CD8-positive, alpha-beta memory T cell (primary cell): ENCODE results near the gene TLCD3B. TPM values are rescaled to one million over a fixed set of nuclear protein-coding genes. Genes with fewer than 3 reads are reported as not detected.

Experiments
- CTCF ChIA-PET: fragments of 350-600 bp; sonication (Branson Sonifier 250); formaldehyde crosslinking; loops from one replicate; lab custom pipeline; 2021; ENCODE audit warnings: antibody characterized with exemption; lab: Charles Lee
- POLR2A ChIA-PET: fragments of 350-600 bp; sonication (Branson Sonifier 250); formaldehyde crosslinking; loops from one replicate; lab custom pipeline; 2021; ENCODE audit warnings: antibody characterized with exemption; lab: Charles Lee
- DNase-seq, 5 donors: peaks; one replicate each; pipeline versions ENCODE4 v3.0.0 to v3.0.0-alpha.2; 2020 to 2022; ENCODE audit warnings: mixed read lengths in 1 of 5
- H3K27ac ChIP-seq: one replicate; pipeline ENCODE4 v1.7.0; 2013; ENCODE audit warnings: low read depth, mild to moderate bottlenecking, low read length, moderate library complexity
- H3K27me3 ChIP-seq: 2 replicates; pipeline ENCODE4 v1.7.0; 2013; ENCODE audit warnings: low read length, mild to moderate bottlenecking; ENCODE audit not compliant: insufficient read depth, poor library complexity, severe bottlenecking
- H3K36me3 ChIP-seq: 2 replicates; pipeline ENCODE4 v1.7.0; 2013; ENCODE audit warnings: mild to moderate bottlenecking, low read length, moderate library complexity; ENCODE audit not compliant: insufficient read depth
- H3K4me1 ChIP-seq: 2 replicates; pipeline ENCODE4 v1.7.0; 2013; ENCODE audit warnings: mild to moderate bottlenecking, low read length, moderate library complexity; ENCODE audit not compliant: insufficient read depth
- H3K4me3 ChIP-seq: 2 replicates; pipeline ENCODE4 v1.7.0; 2013; ENCODE audit warnings: mild to moderate bottlenecking, low read length
- H3K9me3 ChIP-seq: 2 replicates; pipeline ENCODE4 v1.7.0; 2013; ENCODE audit warnings: mild to moderate bottlenecking, low read length
- H3K27ac Mint-ChIP-seq, 8 donors: one replicate each; pipeline ENCODE4 v1.8.0; 2020 to 2021; ENCODE audit warnings: mixed read lengths in 8 of 8, mild to moderate bottlenecking in 6 of 8, inconsistent platforms in 3 of 8, moderate library complexity in 3 of 8
- H3K27me3 Mint-ChIP-seq, 2 donors: one replicate each; pipeline ENCODE4 v1.8.0; 2020 to 2021; ENCODE audit warnings: mixed read lengths in 2 of 2, mild to moderate bottlenecking in 1 of 2, moderate library complexity in 1 of 2
- H3K36me3 Mint-ChIP-seq, 3 donors: one replicate each; pipeline ENCODE4 v1.8.0; 2020 to 2021; ENCODE audit warnings: mixed read lengths in 3 of 3, inconsistent platforms in 1 of 3, mild to moderate bottlenecking in 1 of 3
- H3K4me1 Mint-ChIP-seq, 3 donors: one replicate each; pipeline ENCODE4 v1.8.0; 2020 to 2021; ENCODE audit warnings: mixed read lengths in 3 of 3, inconsistent platforms in 1 of 3, mild to moderate bottlenecking in 1 of 3
- H3K4me3 Mint-ChIP-seq, 7 donors: one replicate each; pipeline ENCODE4 v1.8.0; 2020 to 2021; ENCODE audit warnings: mixed read lengths in 7 of 7, mild to moderate bottlenecking in 6 of 7, moderate library complexity in 4 of 7, inconsistent platforms in 2 of 7
- H3K9me3 Mint-ChIP-seq, 5 donors: one replicate each; pipeline ENCODE4 v1.8.0; 2020 to 2022; ENCODE audit warnings: mixed read lengths in 5 of 5, mild to moderate bottlenecking in 3 of 5, moderate library complexity in 2 of 5, inconsistent platforms in 1 of 5
- polyA plus RNA-seq: library from polyadenylated mRNA; unstranded; fragments of 300-500 nt; fragmentation: Illumina TruSeq; gene quantifications from one replicate; pipeline ENCODE4 v1.2.3, GENCODE V29; 2021
- total RNA-seq, 2 experiments: library from RNA; stranded (reverse); gene quantifications; one replicate each; pipeline ENCODE4 v1.2.3, GENCODE V29; 2021

Gene TLCD3B
- total and polyA plus RNA-seq, 3 experiments from 2014 or later = 0.55 to 0.84 TPM; not detected in 1

DNA sequence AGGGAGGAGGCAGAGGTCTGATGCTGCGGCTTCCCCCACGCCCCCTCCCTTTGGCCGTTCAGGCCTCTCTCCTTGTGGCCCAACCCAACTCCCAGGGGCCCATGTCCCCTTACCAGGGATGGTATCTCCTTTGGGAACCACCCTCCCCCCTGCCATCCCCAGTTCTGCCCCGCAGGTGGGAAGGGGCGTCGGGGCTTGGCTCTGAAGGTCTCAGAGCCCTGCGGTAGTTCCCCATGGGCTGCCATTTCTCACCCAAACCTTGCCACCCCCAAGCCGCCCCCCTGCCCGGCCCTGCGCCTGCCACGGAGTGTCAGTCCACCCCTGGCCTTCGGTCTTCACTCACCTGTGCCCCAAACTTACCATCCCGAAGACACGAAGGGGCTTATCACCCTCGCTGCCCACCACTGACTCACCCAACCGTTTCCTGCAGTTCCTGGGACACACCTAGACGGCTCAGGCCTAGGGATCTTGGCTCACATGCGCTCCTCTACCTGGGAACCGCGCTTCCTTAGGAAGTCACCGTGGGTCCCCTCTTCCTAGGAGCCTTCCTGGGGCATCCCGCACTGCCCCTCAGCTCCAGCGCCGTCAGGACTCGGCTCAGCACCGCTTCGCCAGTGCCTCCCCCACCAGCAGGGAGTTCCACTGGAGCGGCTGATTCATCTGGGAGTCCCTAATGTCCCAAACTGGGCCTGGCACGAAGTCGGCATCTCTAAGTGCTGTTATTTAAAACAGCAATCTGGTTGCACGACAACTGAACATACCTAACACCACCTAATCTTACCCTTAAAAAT is 19.2 kb downstream of the TLCD3B start:
- ChIA-PET POLR2A (no interaction called here), CTCF (no interaction called here)
- no peak for DNase-seq
- Mint-ChIP-seq H3K36me3 (no peaks in the 10 kb centered on the region), H3K4me1 (peaks cover 5 to 16% (median 7%) of the 10 kb centered on the region in 3 donors), H3K27ac (peak overlapping the region in 4 of 8 donors; percentile 30 to 89 (median 68)), H3K9me3 (no peaks in the 10 kb centered on the region), H3K27me3 (peaks cover 19 to 28% of the 10 kb centered on the region in 2 donors), H3K4me3 (peak overlapping the region; percentile 46 to 93 (median 82))
- Histone ChIP-seq H3K27ac (no peak overlapping the region), H3K9me3 (no peaks in the 10 kb centered on the region), H3K4me1 (peaks cover 6% of the 10 kb centered on the region), H3K4me3 (no peak overlapping the region), H3K27me3 (peaks cover 7% of the 10 kb centered on the region), H3K36me3 (no peaks in the 10 kb centered on the region)

- no peak for DNase-seq
- POLR2A ChIA-PET = no interaction called here
- H3K27ac ChIP-seq = no peak within 1 kb of the TSS
- Mint-ChIP-seq H3K27me3 (peaks cover 19 to 28% of the 10 kb centered on the region in 2 donors), H3K4me1 (peaks cover 5 to 16% (median 7%) of the 10 kb centered on the region in 3 donors), H3K36me3 (no peaks in the 10 kb centered on the region), H3K9me3 (no peaks in the 10 kb centered on the region), H3K4me3 (peak within 1 kb of the TSS; percentile 46 to 93 (median 82)), H3K27ac (peak within 1 kb of the TSS in 2 of 8 donors; percentile 72 to 89)
- CTCF ChIA-PET = interaction anchor here (0.6 to 1.3 kb wide), 2 partner anchors 51 to 281 kb away, joined by 3 read pairs; no protein-coding TSS in a partner anchor
- H3K9me3 ChIP-seq = no peaks in the 10 kb centered on the region
- peaks cover 6% of the 10 kb centered on the region for H3K4me1 ChIP-seq
- no peaks in the 10 kb centered on the region for H3K36me3 ChIP-seq
- H3K4me3 ChIP-seq = peak within 1 kb of the TSS; percentile 39
- peaks cover 7% of the 10 kb centered on the region for H3K27me3 ChIP-seq
These were observed 20.0 kb downstream of the TLCD3B start, which contains the start of gene DOC2A for GRCh38 chr16:30010844-30011713. TSS of gene DOC2A (minus strand) at chr16:30011027. CDS start at chr16:30010222, 805 bp downstream.

DNA sequence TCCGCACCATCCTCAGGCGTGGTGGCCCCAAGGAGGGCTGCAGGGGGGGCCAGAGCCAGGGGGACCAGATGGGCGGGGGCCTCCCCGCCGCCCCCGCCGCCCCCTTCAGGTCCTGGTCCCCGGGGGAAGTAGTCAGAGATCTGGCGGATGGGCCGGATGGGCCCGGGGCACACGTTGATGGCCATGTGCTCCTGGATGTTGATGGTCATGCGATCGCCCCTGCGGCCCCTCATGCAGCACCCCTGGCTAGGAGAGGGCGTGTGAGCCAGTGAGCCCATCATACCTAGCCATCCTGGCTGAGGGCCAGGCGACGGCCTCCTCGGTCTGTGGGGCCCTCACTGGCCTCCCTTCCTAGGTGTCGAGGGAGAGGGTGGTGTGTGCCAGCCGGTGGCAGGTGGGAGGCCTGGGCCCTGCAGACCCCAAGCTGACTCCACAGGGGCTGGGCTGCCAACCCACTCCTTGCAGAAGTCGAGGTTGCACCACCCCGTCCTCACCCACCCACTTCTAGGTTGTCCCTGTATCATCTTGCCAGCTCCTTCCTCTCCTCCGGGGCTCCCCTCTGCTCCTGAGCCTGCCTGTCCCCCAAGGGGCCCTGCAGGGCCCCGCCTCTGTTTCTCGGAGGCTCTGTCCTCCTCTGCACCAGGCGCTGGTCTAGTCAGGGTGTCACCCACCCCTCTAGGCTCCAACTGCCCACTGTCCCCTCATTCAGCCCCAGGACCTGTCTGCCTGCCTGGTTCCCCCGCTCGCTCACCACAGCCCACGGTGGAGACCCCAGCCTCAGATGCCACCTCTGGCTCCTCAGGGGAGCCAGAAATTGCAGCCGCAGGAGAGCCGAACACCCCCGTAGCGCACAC is 20.9 kb downstream of the TLCD3B start:
- CTCF ChIA-PET = interaction anchor here (1.3 to 1.4 kb wide), 2 partner anchors 15 to 280 kb away, joined by 3 to 4 read pairs; partner anchors contain the start of genes HIRIP3 and INO80E
- H3K36me3 Mint-ChIP-seq = no peaks in the 10 kb centered on the region
- Histone ChIP-seq H3K36me3 (no peaks in the 10 kb centered on the region), H3K27me3 (peaks cover 7% of the 10 kb centered on the region), H3K4me1 (peaks cover 6% of the 10 kb centered on the region), H3K9me3 (no peaks in the 10 kb centered on the region), H3K27ac (no peak overlapping the region), H3K4me3 (peak overlapping the region; percentile 39)
- POLR2A ChIA-PET = no interaction called here
- no peak overlapping the region for H3K27ac Mint-ChIP-seq
- peaks cover 5 to 16% (median 9%) of the 10 kb centered on the region in 3 donors for H3K4me1 Mint-ChIP-seq
- no peaks in the 10 kb centered on the region for H3K9me3 Mint-ChIP-seq
- peak overlapping the region in 6 of 7 donors; percentile 63 to 83 (median 71) for H3K4me3 Mint-ChIP-seq
- H3K27me3 Mint-ChIP-seq = peaks cover 16 to 28% of the 10 kb centered on the region in 2 donors
- no peak for DNase-seq

DNA sequence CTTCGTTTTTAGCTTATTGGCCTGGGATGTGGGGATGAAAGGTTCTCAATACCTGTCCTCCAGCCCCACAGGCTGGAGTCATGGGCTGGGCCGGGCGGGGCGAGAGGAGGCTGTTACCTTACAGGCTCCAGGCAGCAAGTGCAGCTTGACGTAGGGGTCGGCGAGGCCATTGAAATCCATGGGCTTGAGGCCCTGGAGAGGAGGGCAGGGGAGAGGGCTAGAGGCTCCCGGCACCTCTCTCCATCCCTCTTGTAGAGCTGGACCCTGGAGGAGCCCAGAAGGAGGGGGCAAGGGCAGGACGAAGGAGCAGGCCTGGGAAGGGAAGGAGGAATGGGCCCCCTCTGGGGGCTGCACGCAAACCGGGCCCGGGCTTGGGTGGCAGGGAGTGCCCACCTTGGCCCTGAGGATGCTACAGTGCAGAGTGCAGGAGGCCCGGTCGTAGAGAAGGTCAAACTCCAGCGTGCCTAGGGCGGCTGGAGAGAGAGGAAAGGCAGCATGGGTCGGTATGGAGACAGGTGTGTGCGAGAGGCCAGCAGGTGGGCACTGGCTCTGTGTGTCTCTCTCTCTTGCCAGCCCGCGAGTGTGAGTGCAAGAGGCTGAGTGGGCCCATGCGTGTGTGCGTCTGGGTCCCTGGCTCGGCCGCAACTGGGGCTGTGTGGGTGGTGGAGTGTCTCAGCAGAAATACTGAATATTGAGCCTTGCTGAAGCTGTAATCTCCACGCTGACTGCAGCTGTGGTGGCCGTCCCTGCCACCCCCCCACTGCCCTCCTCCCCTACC is 21.8 kb downstream of the TLCD3B start:
- ChIA-PET CTCF (interaction anchor here (1.3 to 1.4 kb wide), 2 partner anchors 14 to 279 kb away, joined by 3 to 4 read pairs; partner anchors contain the start of genes HIRIP3 and INO80E), POLR2A (interaction anchor here (0.5 kb wide), 1 partner anchor 569 kb away, joined by 3 read pairs; no protein-coding TSS in a partner anchor)
- no peaks in the 10 kb centered on the region for H3K9me3 ChIP-seq
- DNase-seq = no peak
- no peak overlapping the region for H3K27ac ChIP-seq
- H3K27me3 ChIP-seq = peaks cover 7% of the 10 kb centered on the region
- peaks cover 6% of the 10 kb centered on the region for H3K4me1 ChIP-seq
- no peak overlapping the region for H3K27ac Mint-ChIP-seq
- H3K4me3 Mint-ChIP-seq = peak overlapping the region in 4 of 7 donors; percentile 20 to 56 (median 40)
- H3K36me3 ChIP-seq = no peaks in the 10 kb centered on the region
- H3K4me1 Mint-ChIP-seq = peaks cover 5 to 16% (median 9%) of the 10 kb centered on the region in 3 donors
- no peaks in the 10 kb centered on the region for H3K9me3 Mint-ChIP-seq
- H3K36me3 Mint-ChIP-seq = no peaks in the 10 kb centered on the region
- no peak overlapping the region for H3K4me3 ChIP-seq
- peaks cover 16 to 28% of the 10 kb centered on the region in 2 donors for H3K27me3 Mint-ChIP-seq

DNA sequence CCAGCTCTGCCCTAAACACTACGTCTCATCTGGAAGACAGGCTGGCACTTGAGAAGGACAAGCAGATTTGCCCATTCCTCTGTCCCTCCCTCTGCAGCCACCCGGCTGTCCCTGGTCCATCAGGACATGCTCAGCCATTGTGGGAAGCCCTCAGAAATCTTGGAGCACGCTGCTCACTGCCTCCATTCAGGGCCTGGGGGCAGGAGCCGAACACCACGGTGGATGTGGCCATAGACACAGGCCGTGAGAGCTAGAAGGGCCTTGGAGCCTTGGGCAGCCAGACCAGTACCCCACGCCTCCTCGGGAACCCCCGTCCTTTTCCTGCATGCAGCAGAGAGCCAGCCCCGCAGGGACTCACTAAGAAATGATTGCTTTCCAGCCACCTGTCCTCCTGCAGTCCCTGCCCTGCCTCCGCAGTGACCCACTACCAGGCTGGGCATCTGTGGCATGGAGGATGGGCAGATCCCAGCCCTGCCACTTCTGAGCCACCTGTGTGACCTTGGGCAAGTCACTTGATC is 23.6 kb downstream of the TLCD3B start:
- no peak for DNase-seq
- Mint-ChIP-seq H3K4me3 (peak overlapping the region in 1 of 7 donors; percentile 44), H3K36me3 (peaks cover 0 to 12% (median 0%) of the 10 kb centered on the region in 3 donors), H3K9me3 (no peaks in the 10 kb centered on the region), H3K27ac (no peak overlapping the region), H3K4me1 (peaks cover 5 to 16% (median 9%) of the 10 kb centered on the region in 3 donors), H3K27me3 (peaks cover 16 to 28% of the 10 kb centered on the region in 2 donors)
- Histone ChIP-seq H3K27ac (no peak overlapping the region), H3K4me3 (no peak overlapping the region), H3K4me1 (peaks cover 6% of the 10 kb centered on the region), H3K27me3 (peaks cover 7% of the 10 kb centered on the region), H3K9me3 (no peaks in the 10 kb centered on the region), H3K36me3 (no peaks in the 10 kb centered on the region)
- ChIA-PET POLR2A (no interaction called here), CTCF (no interaction called here)

DNA sequence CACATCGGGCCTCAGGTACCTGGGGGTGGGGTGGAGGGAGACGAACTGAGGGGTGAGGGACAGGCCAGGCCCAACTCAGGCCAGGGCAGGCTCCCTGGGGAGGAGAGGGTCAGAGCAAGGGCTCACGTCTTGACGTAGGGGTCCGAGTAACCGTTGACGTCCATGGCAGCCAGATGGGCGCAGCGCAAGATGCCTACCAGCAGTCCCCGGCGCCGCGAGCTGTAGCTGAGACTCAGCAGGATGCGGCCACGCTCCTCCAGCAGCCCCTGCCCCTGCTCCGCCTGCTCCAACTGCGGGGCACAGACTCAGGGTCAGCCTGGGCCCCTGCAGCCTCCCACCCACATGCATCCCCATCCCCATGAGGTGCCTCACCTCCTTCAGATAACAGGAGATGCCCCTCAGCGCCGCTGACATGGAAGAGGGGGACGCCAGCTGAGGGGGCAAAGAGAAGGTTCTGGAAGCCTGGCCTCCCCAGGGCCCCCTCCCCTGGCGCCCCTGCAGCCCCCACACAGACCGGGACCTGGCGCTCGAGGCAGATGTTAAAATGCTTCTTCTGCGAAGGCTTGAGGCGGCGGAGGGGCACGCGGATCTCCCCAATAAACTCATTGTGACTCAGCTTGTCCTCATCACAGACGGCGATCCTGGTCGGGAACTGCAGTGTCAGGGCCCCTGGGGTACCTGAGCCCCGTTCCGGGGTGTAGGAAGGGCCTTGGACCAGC is 24.3 kb downstream of the TLCD3B start:
- Histone ChIP-seq H3K27me3 (peaks cover 7% of the 10 kb centered on the region), H3K4me1 (peaks cover 6% of the 10 kb centered on the region), H3K27ac (no peak overlapping the region), H3K9me3 (no peaks in the 10 kb centered on the region), H3K4me3 (no peak overlapping the region), H3K36me3 (no peaks in the 10 kb centered on the region)
- H3K27ac Mint-ChIP-seq = no peak overlapping the region
- peaks cover 0 to 18% (median 3%) of the 10 kb centered on the region in 3 donors for H3K36me3 Mint-ChIP-seq
- POLR2A ChIA-PET = no interaction called here
- CTCF ChIA-PET = interaction anchor here (1.1 to 1.7 kb wide), 5 partner anchors 26 to 308 kb away, joined by 3 to 8 read pairs (median 5); partner anchors contain the start of gene KCTD13
- H3K9me3 Mint-ChIP-seq = no peaks in the 10 kb centered on the region
- H3K27me3 Mint-ChIP-seq = peaks cover 10 to 23% of the 10 kb centered on the region in 2 donors
- H3K4me1 Mint-ChIP-seq = peaks cover under 1 to 11% (median 11%) of the 10 kb centered on the region in 3 donors
- DNase-seq = no peak
- H3K4me3 Mint-ChIP-seq = no peak overlapping the region
